ENCODE measurements around the gene NPAS4. TPM values are rescaled to one million over a fixed set of nuclear protein-coding genes. Genes with fewer than 3 reads are reported as not detected.

Gene NPAS4
- polyA plus RNA-seq, 1 of the 3 experiments (the other 2 are of a cell fraction), result 0.03 TPM

GRCh38 chr11:66421492-66422205 lies 814 bp downstream of the NPAS4 start (continued):
- TF ChIP-seq ZBTB33 (IDR thresholded peaks at IDR 0.05; ENCODE audit: borderline replicate concordance, low read depth), result no peak
- peak; percentile 51; the same call in 1 of the 2 replicates for TF ChIP-seq TAF1 (IDR thresholded peaks at IDR 0.05; ENCODE audit: borderline replicate concordance, low read depth, low read length)
- no peak for TF ChIP-seq IRF3 (IDR thresholded peaks at IDR 0.05; ENCODE audit: low read depth, low read length)
- peak; percentile 92 for TF ChIP-seq MAX (IDR thresholded peaks at IDR 0.05; ENCODE audit: low read depth)

GRCh38 chr11:66426314-66426713 lies 5.5 kb downstream of the NPAS4 start:
- Histone ChIP-seq H3K27me3 (ENCODE audit: insufficient read depth) (0 out of 2 replicates have a peak, but pooled peaks cover under 1% of the 10 kb centered on the region), H2AFZ (ENCODE audit: low read depth) (no peak overlapping the region), H3F3A (replicated peaks; ENCODE audit: insufficient read depth) (peaks cover 10% of the 10 kb centered on the region), H3K4me1 (ENCODE audit: control insufficient read depth in 1 of 2, insufficient read depth in 2 of 2, low read depth in 1 of 2, low read length in 1 of 2) (peaks cover 0 to 3% of the 10 kb centered on the region in 2 experiments; a peak in 1 of 4 replicates), H3K9me3 (no peaks in the 10 kb centered on the region), H4K20me1 (ENCODE audit: insufficient read depth) (peaks cover 8% of the 10 kb centered on the region), H3K9me2 (no peaks in the 10 kb centered on the region), H3K4me2 (no peak overlapping the region), H3K9ac (no peak overlapping the region), H3K27ac (ENCODE audit: low read depth in 2 of 2, low read length in 1 of 2) (no peak overlapping the region), H3K79me2 (ENCODE audit: insufficient read depth) (no peaks in the 10 kb centered on the region), H3K4me3 (ENCODE audit: low read depth in 2 of 2, low read length in 1 of 2) (no peak overlapping the region), H3K36me3 (replicated peaks in 1 of 2; ENCODE audit: control insufficient read depth in 1 of 2, insufficient read depth in 2 of 2, low read length in 1 of 2) (no peaks in the 10 kb centered on the region)
- POLR2A ChIA-PET, result no interaction called here
- CTCF ChIA-PET, result interaction anchor here (22.6 kb wide), 1 partner anchor 12 kb away, joined by 617 read pairs; the partner anchor contains the start of gene NPAS4
- TF ChIP-seq CTCF (IDR thresholded peaks at IDR 0.05), result no peak
- TF ChIP-seq CHD2 (IDR thresholded peaks at IDR 0.05; ENCODE audit: low read length, partially characterized antibody), result no peak
- no peak for DNase-seq
- 79% methylated on average over 7 of the region's 23 CpGs for WGBS (ENCODE audit: low lambda C conversion rate)

GRCh38 chr11:66428933-66429332 lies 8.1 kb downstream of the NPAS4 start:
- 35% methylated on average over 2 of the region's 2 CpGs for WGBS (ENCODE audit: low lambda C conversion rate)
- H4K20me1 ChIP-seq (ENCODE audit: insufficient read depth), result no peaks in the 10 kb centered on the region
- POLR2A ChIA-PET, result no interaction called here

More at GRCh38 chr11:66428933-66429332, 8.1 kb downstream of the NPAS4 start:
- Histone ChIP-seq H3K9me3 (no peaks in the 10 kb centered on the region), H3K36me3 (replicated peaks in 1 of 2; ENCODE audit: control insufficient read depth in 1 of 2, insufficient read depth in 2 of 2, low read length in 1 of 2) (no peaks in the 10 kb centered on the region), H3K4me1 (ENCODE audit: control insufficient read depth in 1 of 2, insufficient read depth in 2 of 2, low read depth in 1 of 2, low read length in 1 of 2) (no peaks in the 10 kb centered on the region), H3F3A (replicated peaks; ENCODE audit: insufficient read depth) (peaks cover 4% of the 10 kb centered on the region), H3K27ac (ENCODE audit: low read depth in 2 of 2, low read length in 1 of 2) (no peak overlapping the region), H3K4me2 (no peak overlapping the region), H3K79me2 (ENCODE audit: insufficient read depth) (no peaks in the 10 kb centered on the region), H3K27me3 (ENCODE audit: insufficient read depth) (no peaks in the 10 kb centered on the region), H3K9ac (no peak overlapping the region), H3K4me3 (ENCODE audit: low read depth in 2 of 2, low read length in 1 of 2) (no peak overlapping the region), H2AFZ (ENCODE audit: low read depth) (no peak overlapping the region), H3K9me2 (no peaks in the 10 kb centered on the region)
- DNase-seq, result no peak
- CTCF ChIA-PET, result interaction anchor here (0.7 to 22.6 kb wide), 8 partner anchors 8 to 48 kb away, joined by 3 to 617 read pairs (median 8); partner anchors contain the start of genes MRPL11 and NPAS4
- TF ChIP-seq EP300 (IDR thresholded peaks at IDR 0.05; ENCODE audit: borderline replicate concordance in 1 of 2, low read depth in 1 of 2, low read length in 1 of 2), result no peak
- TF ChIP-seq SMC3 (IDR thresholded peaks at IDR 0.05; ENCODE audit: low read depth, low read length), result no peak

Data from SK-N-SH (cell line).